Keratinocyte (primary cell): ENCODE measurements around the gene STARD5. TPM values are rescaled to one million over a fixed set of nuclear protein-coding genes. Genes with fewer than 3 reads are reported as not detected.
"Not testable (repeated sequence)": the region's sequence is repeated elsewhere in the genome, so short reads cannot be mapped to it uniquely, and the experiment has no call there.

ENCODE experiments used
- DNase-seq: peaks from one replicate; pipeline ENCODE4 v3.0.0-alpha.2; 2011; ENCODE audit warnings: low read depth, missing footprints, low spot score
- FAIRE-seq: peaks from 2 replicates; lab custom pipeline; 2011; peaks lifted over from hg19 to GRCh38; lab: Jason Lieb, UNC
- H2AFZ ChIP-seq: 2 replicates; pipeline ENCODE4 v1.6.0; 2012; ENCODE audit warnings: low read length, control low read depth, inconsistent platforms; ENCODE audit not compliant: control insufficient read depth
- H3K27ac ChIP-seq: 2 replicates; pipeline ENCODE4 v1.5.1; 2011; ENCODE audit warnings: low read length; ENCODE audit not compliant: control insufficient read depth, insufficient read depth
- H3K27me3 ChIP-seq: 3 replicates; pipeline ENCODE4 v1.6.0; 2011; ENCODE audit warnings: low read length; ENCODE audit not compliant: control insufficient read depth, insufficient read depth; ENCODE audit errors: extremely low read depth
- H3K36me3 ChIP-seq, 2 experiments: 2 replicates in 1 of 2; 3 replicates in 1 of 2; pipeline ENCODE4 v1.5.1; 2011; ENCODE audit warnings: low read length in 2 of 2, mild to moderate bottlenecking in 1 of 2; ENCODE audit not compliant: control insufficient read depth in 2 of 2, insufficient read depth in 2 of 2; ENCODE audit errors: extremely low read depth in 1 of 2
- H3K4me1 ChIP-seq: 3 replicates; pipeline ENCODE4 v1.5.1; 2011; ENCODE audit warnings: low read length; ENCODE audit not compliant: control insufficient read depth, insufficient read depth; ENCODE audit errors: extremely low read depth
- H3K4me2 ChIP-seq: 3 replicates; pipeline ENCODE4 v1.6.0; 2011; ENCODE audit warnings: low read depth, low read length; ENCODE audit not compliant: control insufficient read depth, insufficient read depth; ENCODE audit errors: extremely low read depth
- H3K4me3 ChIP-seq, 3 experiments: fragments of 200-600 bp in 1 of 3; sonication (generic) in 1 of 3; 2 replicates in 2 of 3; 3 replicates in 1 of 3; pipeline ENCODE4 v1.5.1; 2011 to 2016; ENCODE audit warnings: low read length in 3 of 3, mild to moderate bottlenecking in 3 of 3, control low read depth in 2 of 3, inconsistent platforms in 1 of 3, low read depth in 1 of 3, mixed read lengths in 1 of 3, mixed run types in 1 of 3, moderate library complexity in 1 of 3; ENCODE audit not compliant: control insufficient read depth in 2 of 3, insufficient read depth in 2 of 3; ENCODE audit errors: extremely low read depth in 1 of 3
- H3K79me2 ChIP-seq: 2 replicates; pipeline ENCODE4 v1.6.0; 2012; ENCODE audit warnings: low read length; ENCODE audit not compliant: control insufficient read depth, insufficient read depth
- H3K9ac ChIP-seq: 3 replicates; pipeline ENCODE4 v1.6.0; 2011; ENCODE audit warnings: low read length; ENCODE audit not compliant: control insufficient read depth, insufficient read depth; ENCODE audit errors: extremely low read depth
- H3K9me1 ChIP-seq: 3 replicates; pipeline ENCODE4 v1.6.0; 2011; ENCODE audit warnings: low read length; ENCODE audit not compliant: control insufficient read depth, insufficient read depth; ENCODE audit errors: extremely low read depth
- H3K9me3 ChIP-seq: 2 replicates; pipeline ENCODE4 v1.5.1; 2012; ENCODE audit warnings: low read depth, low read length; ENCODE audit not compliant: control insufficient read depth
- H4K20me1 ChIP-seq: 3 replicates; pipeline ENCODE4 v1.6.0; 2011; ENCODE audit warnings: low read length; ENCODE audit not compliant: control insufficient read depth, insufficient read depth; ENCODE audit errors: extremely low read depth
- EZH2 ChIP-seq: IDR thresholded peaks from one replicate; pipeline ENCODE4 v1.6.1; 2012; ENCODE audit warnings: inconsistent platforms, mild to moderate bottlenecking, low read length, moderate library complexity
- dilution Hi-C: fragments of 300-500 bp; cut with MboI; formaldehyde crosslinking; loops from one replicate; pipeline ENCODE4 v1.7.0; 2020; ENCODE audit warnings: low sequenced_read_pairs; ENCODE audit not compliant: extremely low pct_ligation_motif_present
- polyA plus RNA-seq, 5 experiments: library from polyadenylated mRNA; depleted of rRNA in 3 of 5; stranded (reverse) in 3 of 5; stranded (forward) in 1 of 5; unstranded in 1 of 5; fragments of >200 nt; gene quantifications; 1 replicate in 1 of 5; 2 replicates in 3 of 5; 3 replicates in 1 of 5; pipeline versions ENCODE4 v1.2.1 to v1.2.3, GENCODE V29; 2011 to 2012; ENCODE audit warnings: missing spikeins in 2 of 5, low read depth in 1 of 5, low replicate concordance in 1 of 5
- TF ChIP-seq, protein P1 (sequence below), 3 experiments: IDR thresholded peaks in 1 of 3; conservative IDR thresholded peaks in 1 of 3; optimal IDR thresholded peaks in 1 of 3; 2 replicates in 2 of 3; 3 replicates in 1 of 3; pipeline versions ENCODE3 to v1.5.1; 2011; ENCODE audit warnings: low read length in 3 of 3, mild to moderate bottlenecking in 3 of 3, moderate library complexity in 2 of 3, control low read depth in 1 of 3, inconsistent platforms in 1 of 3; ENCODE audit not compliant: insufficient read depth in 2 of 3; ENCODE audit errors: extremely low read depth in 1 of 3

Gene STARD5
- polyA plus RNA-seq, 1 donor (not counting 4 experiments of a cell fraction or from before 2014, with no cell fraction given) = 38.8 TPM

- Histone ChIP-seq H4K20me1 (no peaks in the 10 kb centered on the region), H3K79me2 (no peaks in the 10 kb centered on the region), H3K9ac (no peak overlapping the region), H3K36me3 (no peaks in the 10 kb centered on the region), H3K4me2 (no peak overlapping the region), H3K9me3 (no peaks in the 10 kb centered on the region), H2AFZ (no peak overlapping the region), H3K9me1 (no peaks in the 10 kb centered on the region), H3K27ac (no peak overlapping the region), H3K4me1 (no peaks in the 10 kb centered on the region), H3K4me3 (no peak overlapping the region), H3K27me3 (peaks cover 3% of the 10 kb centered on the region)
- FAIRE-seq (no peak), DNase-seq (no peak)
- dilution Hi-C loops = no loop called here
- no peak for TF ChIP-seq EZH2
- TF ChIP-seq, protein P1, sequence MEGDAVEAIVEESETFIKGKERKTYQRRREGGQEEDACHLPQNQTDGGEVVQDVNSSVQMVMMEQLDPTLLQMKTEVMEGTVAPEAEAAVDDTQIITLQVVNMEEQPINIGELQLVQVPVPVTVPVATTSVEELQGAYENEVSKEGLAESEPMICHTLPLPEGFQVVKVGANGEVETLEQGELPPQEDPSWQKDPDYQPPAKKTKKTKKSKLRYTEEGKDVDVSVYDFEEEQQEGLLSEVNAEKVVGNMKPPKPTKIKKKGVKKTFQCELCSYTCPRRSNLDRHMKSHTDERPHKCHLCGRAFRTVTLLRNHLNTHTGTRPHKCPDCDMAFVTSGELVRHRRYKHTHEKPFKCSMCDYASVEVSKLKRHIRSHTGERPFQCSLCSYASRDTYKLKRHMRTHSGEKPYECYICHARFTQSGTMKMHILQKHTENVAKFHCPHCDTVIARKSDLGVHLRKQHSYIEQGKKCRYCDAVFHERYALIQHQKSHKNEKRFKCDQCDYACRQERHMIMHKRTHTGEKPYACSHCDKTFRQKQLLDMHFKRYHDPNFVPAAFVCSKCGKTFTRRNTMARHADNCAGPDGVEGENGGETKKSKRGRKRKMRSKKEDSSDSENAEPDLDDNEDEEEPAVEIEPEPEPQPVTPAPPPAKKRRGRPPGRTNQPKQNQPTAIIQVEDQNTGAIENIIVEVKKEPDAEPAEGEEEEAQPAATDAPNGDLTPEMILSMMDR (optimal IDR thresholded peaks at IDR 0.05 in 1 of 3, IDR thresholded peaks at IDR 0.05 in 1 of 3, conservative IDR thresholded peaks at IDR 0.05 in 1 of 3; ENCODE audit: extremely low read depth in 1 of 3, insufficient read depth in 2 of 3, low read length in 3 of 3) = no peak
Observed at GRCh38 chr15:81349271-81349670, 25.3 kb upstream of the STARD5 start.

- H3K4me3 ChIP-seq, H3K9ac ChIP-seq, DNase-seq, H3K27ac ChIP-seq, H3K4me1 ChIP-seq, FAIRE-seq, H3K36me3 ChIP-seq, H3K9me3 ChIP-seq, H3K9me1 ChIP-seq, H2AFZ ChIP-seq, H4K20me1 ChIP-seq, dilution Hi-C loops, H3K27me3 ChIP-seq, H3K4me2 ChIP-seq, H3K79me2 ChIP-seq: not testable (repeated sequence)
Observed at GRCh38 chr15:81348691-81349090, 24.8 kb upstream of the STARD5 start.

DNA sequence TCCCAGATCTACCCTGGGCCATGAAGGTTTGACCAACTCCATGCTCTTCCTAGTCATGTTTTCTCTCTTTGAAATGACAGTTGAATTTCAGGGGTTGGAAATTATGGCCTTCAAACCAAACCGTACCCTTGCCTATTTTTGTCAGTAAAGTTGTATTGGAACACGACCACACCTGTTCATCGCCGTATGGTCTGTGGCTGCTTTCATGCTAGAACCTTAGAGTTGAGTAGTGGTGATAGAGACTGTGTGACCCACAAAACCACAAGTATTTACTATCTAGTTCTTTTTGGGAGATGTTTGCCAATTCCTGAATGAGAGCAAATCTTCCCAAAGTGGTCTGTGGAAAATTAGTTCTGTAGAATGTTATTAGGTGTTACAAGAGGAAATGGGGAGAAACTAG, 24.0 kb upstream of the STARD5 start:
- Histone ChIP-seq H3K79me2 (no peaks in the 10 kb centered on the region), H3K4me2 (no peak overlapping the region), H3K4me3 (no peak overlapping the region), H3K9ac (no peak overlapping the region), H3K27me3 (peaks cover 3% of the 10 kb centered on the region), H2AFZ (no peak overlapping the region), H3K9me3 (no peaks in the 10 kb centered on the region), H3K36me3 (no peaks in the 10 kb centered on the region), H4K20me1 (no peaks in the 10 kb centered on the region), H3K9me1 (no peaks in the 10 kb centered on the region), H3K4me1 (no peaks in the 10 kb centered on the region), H3K27ac (no peak overlapping the region)
- dilution Hi-C loops = no loop called here
- FAIRE-seq (no peak), DNase-seq (no peak)
- no peak for TF ChIP-seq EZH2
- TF ChIP-seq, protein P1 (optimal IDR thresholded peaks at IDR 0.05 in 1 of 3, IDR thresholded peaks at IDR 0.05 in 1 of 3, conservative IDR thresholded peaks at IDR 0.05 in 1 of 3; ENCODE audit: extremely low read depth in 1 of 3, insufficient read depth in 2 of 3, low read length in 3 of 3) = no peak
